ENCODE measurements around the gene SMYD2.

- no peak for TF ChIP-seq CTCF (IDR thresholded peaks at IDR 0.05; ENCODE audit: borderline replicate concordance, extremely low read depth, low read length, poor library complexity, severe bottlenecking)
- TF ChIP-seq EZH2 (IDR thresholded peaks at IDR 0.05; ENCODE audit: borderline replicate concordance, low read depth, low read length, severe bottlenecking) = no peak
These were observed 25.3 kb downstream of the SMYD2 start for GRCh38 chr1:214306269-214306668.

Measured in DND-41 (cell line).